ENCODE results near the gene ADRA2B.
"Not testable (repeated sequence)": the region's sequence is repeated elsewhere in the genome, so short reads cannot be mapped to it uniquely, and the experiment has no call there.

Gene ADRA2B

DNA sequence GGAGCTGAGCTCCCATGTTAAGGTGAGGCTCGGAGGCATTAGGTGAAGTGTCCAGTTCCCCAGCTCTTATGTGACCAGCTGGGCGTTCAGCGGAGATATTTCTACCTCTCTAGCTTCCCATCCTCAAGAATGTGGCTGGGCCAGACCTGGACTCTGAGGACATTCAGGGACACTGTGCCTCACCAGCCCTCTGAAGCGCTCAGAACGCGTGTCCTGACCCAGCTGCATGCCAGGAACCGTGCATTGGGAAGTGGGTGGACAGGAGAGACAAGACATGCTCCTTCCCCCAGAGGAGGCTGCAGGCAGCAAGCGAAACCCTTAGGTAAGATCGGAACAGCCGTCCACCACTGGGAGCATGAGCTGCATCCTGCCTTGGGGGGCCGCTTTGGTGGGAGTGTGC is 43.6 kb downstream of the ADRA2B start:
- no peaks in the 10 kb centered on the region for H3K27me3 ChIP-seq (ENCODE audit: insufficient read depth, poor library complexity, severe bottlenecking)
- TF ChIP-seq, protein P1, sequence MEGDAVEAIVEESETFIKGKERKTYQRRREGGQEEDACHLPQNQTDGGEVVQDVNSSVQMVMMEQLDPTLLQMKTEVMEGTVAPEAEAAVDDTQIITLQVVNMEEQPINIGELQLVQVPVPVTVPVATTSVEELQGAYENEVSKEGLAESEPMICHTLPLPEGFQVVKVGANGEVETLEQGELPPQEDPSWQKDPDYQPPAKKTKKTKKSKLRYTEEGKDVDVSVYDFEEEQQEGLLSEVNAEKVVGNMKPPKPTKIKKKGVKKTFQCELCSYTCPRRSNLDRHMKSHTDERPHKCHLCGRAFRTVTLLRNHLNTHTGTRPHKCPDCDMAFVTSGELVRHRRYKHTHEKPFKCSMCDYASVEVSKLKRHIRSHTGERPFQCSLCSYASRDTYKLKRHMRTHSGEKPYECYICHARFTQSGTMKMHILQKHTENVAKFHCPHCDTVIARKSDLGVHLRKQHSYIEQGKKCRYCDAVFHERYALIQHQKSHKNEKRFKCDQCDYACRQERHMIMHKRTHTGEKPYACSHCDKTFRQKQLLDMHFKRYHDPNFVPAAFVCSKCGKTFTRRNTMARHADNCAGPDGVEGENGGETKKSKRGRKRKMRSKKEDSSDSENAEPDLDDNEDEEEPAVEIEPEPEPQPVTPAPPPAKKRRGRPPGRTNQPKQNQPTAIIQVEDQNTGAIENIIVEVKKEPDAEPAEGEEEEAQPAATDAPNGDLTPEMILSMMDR (IDR thresholded peaks at IDR 0.05; ENCODE audit: insufficient read depth, low read length) = no peak
- TF ChIP-seq REST (IDR thresholded peaks at IDR 0.05; ENCODE audit: insufficient replicate concordance, low read depth) = no peak
- TF ChIP-seq GABPA (IDR thresholded peaks at IDR 0.05; ENCODE audit: low read depth) = no peak
- no peak for TF ChIP-seq POLR2AphosphoS5 (IDR thresholded peaks at IDR 0.05; ENCODE audit: low read depth)
- no peak for TF ChIP-seq SPI1 (IDR thresholded peaks at IDR 0.05; ENCODE audit: borderline replicate concordance, low read depth)
- no peak overlapping the region for H3K27ac ChIP-seq (replicated peaks)
- no peak for DNase-seq (ENCODE audit: low read depth in 1 of 2, low spot score in 1 of 2)
- no peak overlapping the region for H3K4me3 ChIP-seq (replicated peaks; ENCODE audit: insufficient read depth, low read length)

DNA sequence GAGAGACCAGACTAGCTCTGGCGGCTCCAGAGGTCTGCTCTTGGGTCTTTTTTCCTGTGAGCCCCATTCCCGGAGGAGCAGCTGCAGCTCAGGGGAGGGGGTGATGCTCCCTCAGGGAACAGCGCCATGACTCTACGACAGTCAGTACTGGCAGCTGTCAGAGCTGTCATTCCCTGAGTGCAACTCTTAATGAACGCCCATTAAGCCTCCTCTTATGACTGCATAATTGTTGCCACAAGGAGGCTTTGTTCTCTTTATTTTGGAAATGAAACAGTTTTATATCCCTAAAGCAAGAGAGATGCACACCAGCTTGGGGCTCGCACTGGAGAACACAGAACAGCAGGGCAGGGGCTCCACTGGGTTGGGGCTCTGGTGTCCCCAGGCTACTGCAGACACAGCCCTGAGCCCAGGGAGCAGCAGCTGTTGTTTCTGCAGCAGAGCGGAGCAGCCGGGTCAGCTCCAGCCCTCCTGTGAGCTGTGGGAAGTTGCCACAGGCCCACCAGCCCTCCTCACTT is 44.3 kb downstream of the ADRA2B start:
- not testable (repeated sequence) for H3K27ac ChIP-seq (replicated peaks); DNase-seq (ENCODE audit: low read depth in 1 of 2, low spot score in 1 of 2); H3K27me3 ChIP-seq (ENCODE audit: insufficient read depth, poor library complexity, severe bottlenecking); H3K4me3 ChIP-seq (replicated peaks; ENCODE audit: insufficient read depth, low read length)

DNA sequence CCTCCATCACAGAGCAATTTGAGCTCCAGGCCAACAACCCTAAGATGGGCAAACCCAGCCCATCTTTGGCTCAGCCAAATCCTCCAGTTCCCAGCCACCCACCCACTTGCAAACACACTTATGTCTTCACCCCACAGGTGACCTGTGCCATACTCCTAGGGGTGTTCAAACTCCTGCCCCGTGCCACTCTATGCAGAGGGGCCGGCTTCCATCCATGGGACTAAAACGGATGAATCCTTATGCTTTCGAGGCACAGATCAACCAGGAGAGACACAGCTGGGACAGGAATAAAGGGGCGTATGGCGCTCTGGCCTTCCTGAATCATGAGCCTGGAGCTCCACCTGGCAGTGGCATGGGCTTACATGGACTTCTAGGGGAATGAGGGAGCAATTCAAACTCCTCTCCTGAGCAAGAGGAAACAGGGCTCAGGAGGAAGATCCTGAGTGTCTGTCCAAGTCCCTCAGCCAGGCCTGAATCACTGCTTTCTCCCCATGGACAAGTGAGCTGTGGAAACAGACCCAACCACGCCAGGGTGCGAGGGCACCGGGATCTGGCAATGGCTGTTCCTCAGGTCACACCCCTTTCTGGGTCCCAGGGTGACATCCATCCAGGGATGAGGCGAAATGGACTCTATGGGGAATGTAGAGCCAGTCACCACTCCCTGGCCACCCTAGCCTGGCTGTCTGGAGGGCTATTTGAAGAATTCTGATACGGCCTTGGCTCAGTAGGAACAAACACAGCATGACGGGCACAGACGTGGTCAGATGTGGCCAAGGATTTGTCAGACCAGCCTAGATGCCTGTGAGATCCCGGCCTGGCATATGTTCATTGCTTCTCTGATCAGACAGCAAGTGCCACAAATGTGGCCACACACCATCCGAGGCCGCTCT is 45.0 kb downstream of the ADRA2B start:
- not testable (repeated sequence) for H3K27me3 ChIP-seq (ENCODE audit: insufficient read depth, poor library complexity, severe bottlenecking); DNase-seq (ENCODE audit: low read depth in 1 of 2, low spot score in 1 of 2); H3K4me3 ChIP-seq (replicated peaks; ENCODE audit: insufficient read depth, low read length); H3K27ac ChIP-seq (replicated peaks)

DNA sequence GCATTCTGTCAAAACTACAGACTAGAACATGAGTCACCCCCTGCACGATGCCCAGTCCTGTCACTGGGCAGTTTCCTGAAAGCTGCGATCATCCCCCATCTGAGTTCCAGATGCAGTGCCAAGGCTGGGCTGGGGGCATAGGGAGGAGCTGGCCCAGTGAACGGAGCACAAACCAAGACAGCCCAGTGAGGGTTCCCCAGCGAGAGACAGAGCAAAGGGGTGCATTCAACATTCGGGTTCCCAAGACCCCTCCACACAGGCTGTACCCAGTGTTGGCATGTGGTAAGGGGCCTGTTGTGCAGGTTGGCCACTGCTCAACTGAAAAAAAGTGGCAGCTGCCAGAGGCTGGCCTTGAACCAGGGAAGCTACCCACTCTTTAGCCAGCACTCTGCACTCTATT is 46.0 kb downstream of the ADRA2B start:
- H3K27me3 ChIP-seq (ENCODE audit: insufficient read depth, poor library complexity, severe bottlenecking); H3K4me3 ChIP-seq (replicated peaks; ENCODE audit: insufficient read depth, low read length); H3K27ac ChIP-seq (replicated peaks); DNase-seq (ENCODE audit: low read depth in 1 of 2, low spot score in 1 of 2): not testable (repeated sequence)

DNA sequence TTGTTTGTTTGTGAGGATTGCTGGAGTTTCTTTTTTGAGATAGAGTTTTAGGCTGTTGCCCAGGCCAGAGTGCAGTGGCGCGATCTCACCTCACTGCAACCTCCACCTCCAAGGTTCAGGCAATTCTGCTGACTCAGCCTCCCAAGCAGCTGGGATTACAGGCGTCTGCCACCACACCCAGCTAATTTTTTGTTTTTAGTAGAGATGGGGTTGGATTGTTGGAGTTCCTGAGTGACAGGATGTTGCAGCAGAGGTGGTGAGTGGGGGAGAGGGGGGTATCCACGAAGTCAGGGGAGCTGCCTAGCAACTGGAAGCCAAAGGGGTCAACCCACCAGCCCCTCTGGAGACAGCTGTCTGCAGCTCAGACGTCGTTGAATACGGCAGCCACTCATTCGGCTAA is 46.5 kb downstream of the ADRA2B start:
- not testable (repeated sequence) for H3K4me3 ChIP-seq (replicated peaks; ENCODE audit: insufficient read depth, low read length); H3K27ac ChIP-seq (replicated peaks); DNase-seq (ENCODE audit: low read depth in 1 of 2, low spot score in 1 of 2); H3K27me3 ChIP-seq (ENCODE audit: insufficient read depth, poor library complexity, severe bottlenecking)

GRCh38 chr2:96067902-96068581 is 48.3 kb downstream of the ADRA2B start:
- H3K27me3 ChIP-seq (ENCODE audit: insufficient read depth, poor library complexity, severe bottlenecking); H3K27ac ChIP-seq (replicated peaks); DNase-seq (ENCODE audit: low read depth in 1 of 2, low spot score in 1 of 2); H3K4me3 ChIP-seq (replicated peaks; ENCODE audit: insufficient read depth, low read length): not testable (repeated sequence)

DNA sequence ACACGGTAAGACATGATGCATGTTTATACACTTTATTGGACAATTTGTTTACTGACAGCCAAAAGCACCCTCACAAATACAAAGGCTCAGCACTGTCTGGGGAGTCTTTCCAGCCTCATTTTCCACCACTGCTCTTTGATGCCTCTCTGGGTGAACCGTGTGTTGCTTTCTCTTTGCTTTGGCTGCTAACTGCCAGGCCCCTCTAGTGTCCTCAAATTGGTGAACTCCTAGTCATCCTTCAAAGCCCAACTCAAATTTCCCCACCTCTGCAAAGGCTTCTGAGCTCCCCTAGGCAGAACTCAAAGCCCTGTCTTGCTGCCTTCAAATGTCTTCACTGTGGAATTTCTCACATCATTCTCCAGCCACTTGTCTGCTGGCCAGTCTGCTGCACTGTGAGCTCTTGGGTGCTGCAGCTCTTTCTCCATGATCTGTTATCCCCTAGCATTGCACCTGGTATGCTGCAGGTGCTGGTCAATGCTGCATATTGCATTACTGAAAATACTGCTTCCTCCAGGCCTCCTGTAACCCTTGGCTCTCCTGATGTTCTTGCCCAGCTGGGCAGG is 49.2 kb downstream of the ADRA2B start:
- not testable (repeated sequence) for H3K4me3 ChIP-seq (replicated peaks; ENCODE audit: insufficient read depth, low read length); DNase-seq (ENCODE audit: low read depth in 1 of 2, low spot score in 1 of 2); H3K27me3 ChIP-seq (ENCODE audit: insufficient read depth, poor library complexity, severe bottlenecking); H3K27ac ChIP-seq (replicated peaks)

GRCh38 chr2:96066511-96066910 is 49.9 kb downstream of the ADRA2B start:
- H3K4me3 ChIP-seq (replicated peaks; ENCODE audit: insufficient read depth, low read length); H3K27me3 ChIP-seq (ENCODE audit: insufficient read depth, poor library complexity, severe bottlenecking); DNase-seq (ENCODE audit: low read depth in 1 of 2, low spot score in 1 of 2); H3K27ac ChIP-seq (replicated peaks): not testable (repeated sequence)

- H3K27ac ChIP-seq (replicated peaks); H3K4me3 ChIP-seq (replicated peaks; ENCODE audit: insufficient read depth, low read length); H3K27me3 ChIP-seq (ENCODE audit: insufficient read depth, poor library complexity, severe bottlenecking); DNase-seq (ENCODE audit: low read depth in 1 of 2, low spot score in 1 of 2): not testable (repeated sequence)
These were observed 50.4 kb downstream of the ADRA2B start for GRCh38 chr2:96065954-96066353.

Measured in HL-60 (cell line).